Neural progenitor cell (in vitro differentiated cells): Measurements from ENCODE around the gene IL17C. TPM values are rescaled to one million over a fixed set of nuclear protein-coding genes. Genes with fewer than 3 reads are reported as not detected.

ENCODE experiments used
- DNase-seq: peaks from one replicate; pipeline ENCODE4 v3.0.0-alpha.2; 2016; ENCODE audit warnings: low spot score
- H2AFZ ChIP-seq: fragments of 200-600 bp; sonication (generic); replicated peaks from 2 replicates; pipeline ENCODE4 v1.6.1; 2016; ENCODE audit warnings: antibody characterized with exemption
- H3F3A ChIP-seq: fragments of 200-600 bp; sonication (generic); 2 replicates; pipeline ENCODE4 v1.6.1; 2016; ENCODE audit warnings: antibody characterized with exemption, low read depth
- H3K27ac ChIP-seq: fragments of 200-600 bp; sonication (generic); 2 replicates; pipeline ENCODE4 v1.5.1; 2016; ENCODE audit warnings: mild to moderate bottlenecking
- H3K27me3 ChIP-seq: fragments of 200-600 bp; sonication (generic); 2 replicates; pipeline ENCODE4 v1.6.1; 2016; ENCODE audit warnings: mild to moderate bottlenecking, moderate library complexity
- H3K36me3 ChIP-seq: fragments of 200-600 bp; sonication (generic); 2 replicates; pipeline ENCODE4 v1.5.1; 2016
- H3K4me1 ChIP-seq: fragments of 200-600 bp; sonication (generic); 2 replicates; pipeline ENCODE4 v1.6.1; 2016; ENCODE audit warnings: mixed run types
- H3K4me2 ChIP-seq: fragments of 200-600 bp; sonication (generic); 2 replicates; pipeline ENCODE4 v1.6.1; 2016
- H3K4me3 ChIP-seq: fragments of 200-600 bp; sonication (generic); 2 replicates; pipeline ENCODE4 v1.5.1; 2016
- H3K79me2 ChIP-seq: fragments of 200-600 bp; sonication (generic); 2 replicates; pipeline ENCODE4 v1.6.1; 2016; ENCODE audit warnings: low read depth
- H3K9ac ChIP-seq: fragments of 200-600 bp; sonication (generic); 2 replicates; pipeline ENCODE4 v1.6.1; 2016
- H3K9me3 ChIP-seq: fragments of 200-600 bp; sonication (generic); 2 replicates; pipeline ENCODE4 v1.5.1; 2016; ENCODE audit warnings: low read depth
- H4K20me1 ChIP-seq: fragments of 200-600 bp; sonication (generic); 2 replicates; pipeline ENCODE4 v1.6.1; 2016; ENCODE audit warnings: low read depth
- H3K27ac Mint-ChIP-seq: 3 replicates; pipeline ENCODE4 v1.8.0; 2021; ENCODE audit warnings: mixed read lengths
- H3K27me3 Mint-ChIP-seq: 2 replicates; pipeline ENCODE4 v1.8.0; 2022; ENCODE audit warnings: low read depth, mild to moderate bottlenecking, inconsistent platforms, moderate library complexity, mixed read lengths; ENCODE audit not compliant: insufficient read depth
- H3K36me3 Mint-ChIP-seq: 3 replicates; pipeline ENCODE4 v1.8.0; 2021; ENCODE audit warnings: mixed read lengths
- H3K4me1 Mint-ChIP-seq: 3 replicates; pipeline ENCODE4 v1.8.0; 2021; ENCODE audit warnings: mixed read lengths
- H3K4me3 Mint-ChIP-seq: 3 replicates; pipeline ENCODE4 v1.8.0; 2021; ENCODE audit warnings: mild to moderate bottlenecking, moderate library complexity, mixed read lengths
- H3K9me3 Mint-ChIP-seq: 3 replicates; pipeline ENCODE4 v1.8.0; 2020; ENCODE audit warnings: mixed read lengths
- EZH2 ChIP-seq: fragments of 200-600 bp; sonication (generic); IDR thresholded peaks from 2 replicates; pipeline ENCODE4 v1.6.1; 2017; ENCODE audit warnings: antibody characterized with exemption, mild to moderate bottlenecking, moderate library complexity
- EZH2phosphoT487 ChIP-seq: fragments of 200-600 bp; sonication (generic); IDR thresholded peaks from 2 replicates; pipeline ENCODE4 v1.6.1; 2017; ENCODE audit warnings: antibody characterized with exemption
- total RNA-seq: library from RNA; depleted of rRNA; stranded (reverse); fragments of >200 nt; gene quantifications from 2 replicates; pipeline ENCODE4 v1.2.3, GENCODE V29; 2015; ENCODE audit warnings: low replicate concordance
- TF ChIP-seq, protein P1 (sequence below): fragments of 200-600 bp; sonication (generic); IDR thresholded peaks from 2 replicates; pipeline ENCODE4 v1.5.1; 2017; ENCODE audit warnings: antibody characterized with exemption, mild to moderate bottlenecking

IL17C gene
- total RNA-seq, 1 donor from 2014 or later = not detected

DNA sequence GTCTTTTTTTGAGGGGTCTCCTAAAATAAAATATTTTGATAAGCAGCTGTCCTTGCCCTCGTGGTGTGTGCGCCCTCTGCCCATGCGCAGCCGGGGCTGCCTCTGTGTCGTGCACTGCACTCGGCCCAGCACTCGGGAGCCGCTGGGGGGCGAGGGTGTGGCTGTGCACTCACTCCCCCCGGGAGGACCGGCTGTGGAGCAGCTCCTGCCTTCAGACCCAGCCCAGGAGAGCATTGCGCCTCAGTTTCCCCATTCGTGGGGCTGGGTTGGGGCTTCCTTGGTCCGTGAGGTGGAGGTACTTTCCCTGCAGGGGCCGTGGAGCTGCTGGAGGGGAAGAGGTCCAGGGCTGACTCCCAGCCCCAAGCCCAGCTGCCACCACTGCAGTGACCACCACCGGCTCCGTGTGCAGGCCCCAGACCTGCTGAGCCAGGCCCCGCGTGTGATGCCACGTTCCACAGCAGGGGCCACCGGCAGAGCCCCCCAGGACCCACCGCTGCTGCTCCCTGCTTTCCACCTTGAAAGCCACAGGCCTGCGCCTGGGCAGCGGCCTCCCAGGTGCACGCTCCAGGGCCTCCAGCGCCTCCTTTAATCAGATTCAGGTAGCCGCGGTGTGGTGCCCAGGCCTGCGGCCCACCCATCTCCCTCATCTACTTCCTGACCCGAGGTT, 6.3 kb upstream of the IL17C start:
- H3K9me3 Mint-ChIP-seq = no peaks in the 10 kb centered on the region
- H3K27ac ChIP-seq = no peak overlapping the region
- peaks cover 4% of the 10 kb centered on the region for H3K36me3 Mint-ChIP-seq
- H3K79me2 ChIP-seq = no peaks in the 10 kb centered on the region
- H3K4me3 ChIP-seq = no peak overlapping the region
- H3K4me2 ChIP-seq = no peak overlapping the region
- H3K9ac ChIP-seq = no peak overlapping the region
- peaks cover 31% of the 10 kb centered on the region for H3K27me3 ChIP-seq
- peaks cover 32% of the 10 kb centered on the region for H3F3A ChIP-seq
- TF ChIP-seq, protein P1, sequence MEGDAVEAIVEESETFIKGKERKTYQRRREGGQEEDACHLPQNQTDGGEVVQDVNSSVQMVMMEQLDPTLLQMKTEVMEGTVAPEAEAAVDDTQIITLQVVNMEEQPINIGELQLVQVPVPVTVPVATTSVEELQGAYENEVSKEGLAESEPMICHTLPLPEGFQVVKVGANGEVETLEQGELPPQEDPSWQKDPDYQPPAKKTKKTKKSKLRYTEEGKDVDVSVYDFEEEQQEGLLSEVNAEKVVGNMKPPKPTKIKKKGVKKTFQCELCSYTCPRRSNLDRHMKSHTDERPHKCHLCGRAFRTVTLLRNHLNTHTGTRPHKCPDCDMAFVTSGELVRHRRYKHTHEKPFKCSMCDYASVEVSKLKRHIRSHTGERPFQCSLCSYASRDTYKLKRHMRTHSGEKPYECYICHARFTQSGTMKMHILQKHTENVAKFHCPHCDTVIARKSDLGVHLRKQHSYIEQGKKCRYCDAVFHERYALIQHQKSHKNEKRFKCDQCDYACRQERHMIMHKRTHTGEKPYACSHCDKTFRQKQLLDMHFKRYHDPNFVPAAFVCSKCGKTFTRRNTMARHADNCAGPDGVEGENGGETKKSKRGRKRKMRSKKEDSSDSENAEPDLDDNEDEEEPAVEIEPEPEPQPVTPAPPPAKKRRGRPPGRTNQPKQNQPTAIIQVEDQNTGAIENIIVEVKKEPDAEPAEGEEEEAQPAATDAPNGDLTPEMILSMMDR = no peak
- TF ChIP-seq EZH2phosphoT487 (no peak), EZH2 (no peak)
- H3K36me3 ChIP-seq = no peaks in the 10 kb centered on the region
- no peaks in the 10 kb centered on the region for H3K9me3 ChIP-seq
- no peak overlapping the region for H3K27ac Mint-ChIP-seq
- H3K27me3 Mint-ChIP-seq = peaks cover 5% of the 10 kb centered on the region
- no peak overlapping the region for H3K4me3 Mint-ChIP-seq
- peaks cover 33% of the 10 kb centered on the region for H4K20me1 ChIP-seq
- no peak overlapping the region for H2AFZ ChIP-seq
- peaks cover 4% of the 10 kb centered on the region for H3K4me1 ChIP-seq
- H3K4me1 Mint-ChIP-seq = no peaks in the 10 kb centered on the region
- DNase-seq = no peak

DNA sequence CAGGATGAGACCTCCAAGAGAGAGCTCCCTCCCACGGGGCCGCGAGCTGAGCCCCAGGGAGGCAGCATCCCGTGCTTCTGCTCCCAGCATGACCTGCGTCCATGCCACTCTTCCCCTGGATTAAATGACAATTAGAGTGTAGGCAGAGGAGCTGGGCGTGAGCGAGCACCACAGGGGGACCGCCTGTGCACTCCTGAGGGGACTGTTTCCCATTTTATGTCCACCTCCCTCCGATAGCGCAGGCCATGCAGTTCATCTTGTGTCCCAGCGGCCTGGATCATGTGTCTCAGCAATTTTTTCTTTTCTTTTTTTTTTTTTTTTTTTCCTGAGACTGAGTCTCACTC, 5.8 kb upstream of the IL17C start:
- Histone ChIP-seq H2AFZ (no peak overlapping the region), H3K9me3 (no peaks in the 10 kb centered on the region), H4K20me1 (peaks cover 33% of the 10 kb centered on the region), H3K4me3 (no peak overlapping the region), H3K27me3 (peaks cover 35% of the 10 kb centered on the region), H3K9ac (no peak overlapping the region), H3F3A (peaks cover 32% of the 10 kb centered on the region), H3K79me2 (no peaks in the 10 kb centered on the region), H3K4me1 (peaks cover 4% of the 10 kb centered on the region), H3K36me3 (no peaks in the 10 kb centered on the region), H3K4me2 (no peak overlapping the region), H3K27ac (no peak overlapping the region)
- H3K27ac Mint-ChIP-seq = no peak overlapping the region
- peaks cover 4% of the 10 kb centered on the region for H3K36me3 Mint-ChIP-seq
- H3K4me3 Mint-ChIP-seq = no peak overlapping the region
- H3K4me1 Mint-ChIP-seq = peaks cover under 1% of the 10 kb centered on the region
- peaks cover 9% of the 10 kb centered on the region for H3K27me3 Mint-ChIP-seq
- TF ChIP-seq EZH2phosphoT487 (no peak), EZH2 (no peak)
- TF ChIP-seq, protein P1 = no peak
- DNase-seq = no peak
- H3K9me3 Mint-ChIP-seq = no peaks in the 10 kb centered on the region

DNA sequence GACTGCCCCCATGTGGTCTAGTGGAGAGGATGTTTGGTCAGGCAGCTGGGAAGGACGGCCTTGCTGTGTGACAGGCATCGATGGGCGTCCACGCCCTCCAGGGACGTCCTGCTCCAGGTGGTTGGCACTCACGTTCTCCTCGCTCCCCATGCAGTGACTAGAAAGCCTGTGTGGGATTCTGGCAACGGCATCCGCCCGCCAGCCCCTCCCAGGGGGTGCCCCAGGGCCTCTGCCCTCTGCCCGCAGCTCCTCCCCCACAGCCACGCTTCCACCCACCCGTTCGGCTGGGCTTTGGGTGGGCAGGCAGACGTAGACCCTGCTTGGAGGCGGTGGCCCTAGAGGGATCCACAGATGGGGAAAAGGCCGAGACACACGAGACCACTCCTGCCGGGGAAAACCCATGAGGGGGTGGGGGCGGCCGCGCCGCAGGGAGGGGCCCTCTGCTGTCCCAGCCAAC, 4.7 kb upstream of the IL17C start:
- Histone ChIP-seq H3K9ac (no peak overlapping the region), H3K79me2 (no peaks in the 10 kb centered on the region), H3K4me2 (peak overlapping the region; percentile 95), H3K4me3 (peak overlapping the region; percentile 62), H3K4me1 (peaks cover 4% of the 10 kb centered on the region), H2AFZ (no peak overlapping the region), H3K27me3 (peaks cover 46% of the 10 kb centered on the region), H3K9me3 (no peaks in the 10 kb centered on the region), H3K36me3 (no peaks in the 10 kb centered on the region), H4K20me1 (peaks cover 30% of the 10 kb centered on the region), H3F3A (peaks cover 29% of the 10 kb centered on the region), H3K27ac (no peak overlapping the region)
- H3K27me3 Mint-ChIP-seq = peaks cover 9% of the 10 kb centered on the region
- H3K9me3 Mint-ChIP-seq = no peaks in the 10 kb centered on the region
- H3K4me3 Mint-ChIP-seq = no peak overlapping the region
- H3K27ac Mint-ChIP-seq = no peak overlapping the region
- TF ChIP-seq, protein P1 = peak; percentile 52
- no peak for TF ChIP-seq EZH2
- peaks cover 4% of the 10 kb centered on the region for H3K36me3 Mint-ChIP-seq
- peaks cover 4% of the 10 kb centered on the region for H3K4me1 Mint-ChIP-seq
- DNase-seq = peak; percentile 69
